B cell (primary cell): ENCODE measurements around the gene NFATC1.

Source experiments
- EZH2 ChIP-seq: IDR thresholded peaks from 2 replicates; pipeline ENCODE4 v1.6.1; 2012; ENCODE audit warnings: borderline replicate concordance, low read depth, mild to moderate bottlenecking, moderate library complexity, low read length; ENCODE audit not compliant: insufficient read depth, poor library complexity, severe bottlenecking
- TF ChIP-seq, protein P1 (sequence below): fragments of 200-600 bp; IDR thresholded peaks from one replicate; pipeline ENCODE4 v1.8.0; 2022; ENCODE audit warnings: antibody characterized with exemption, mild to moderate bottlenecking

DNA sequence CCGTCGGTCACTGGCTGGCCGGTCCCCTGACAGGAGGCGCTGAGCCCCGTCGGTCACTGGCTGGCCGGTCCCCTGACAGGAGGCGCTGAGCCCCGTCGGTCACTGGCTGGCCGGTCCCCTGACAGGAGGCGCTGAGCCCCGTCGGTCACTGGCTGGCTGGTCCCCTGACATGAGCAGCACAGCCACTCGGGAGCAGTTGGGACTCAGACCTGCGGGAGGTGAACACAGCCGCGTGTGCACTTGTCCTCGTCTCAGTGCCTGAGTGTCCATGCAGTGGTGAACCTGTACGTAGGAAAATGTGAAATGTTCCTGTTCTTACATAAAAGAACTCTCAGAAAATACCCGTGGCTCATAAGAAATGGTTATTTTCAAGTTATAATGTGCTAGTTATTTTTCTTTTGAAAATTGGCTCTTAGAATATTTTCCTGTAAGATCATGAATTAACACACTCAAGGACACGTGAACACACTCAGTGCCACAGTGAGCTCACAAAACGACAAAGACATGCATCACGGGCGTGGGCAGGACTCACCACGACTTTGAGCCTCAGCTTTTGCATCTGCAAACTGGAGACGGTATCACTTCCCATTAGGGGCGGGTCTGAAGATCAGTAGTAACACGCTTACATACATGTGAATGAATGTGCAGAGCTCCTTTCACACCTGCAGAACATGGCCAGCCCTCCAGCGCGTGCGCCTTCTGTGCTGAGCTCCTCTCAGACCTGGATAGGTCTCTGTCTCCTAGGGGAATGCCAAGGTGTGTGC, 21.1 kb upstream of the NFATC1 start:
- TF ChIP-seq, protein P1, sequence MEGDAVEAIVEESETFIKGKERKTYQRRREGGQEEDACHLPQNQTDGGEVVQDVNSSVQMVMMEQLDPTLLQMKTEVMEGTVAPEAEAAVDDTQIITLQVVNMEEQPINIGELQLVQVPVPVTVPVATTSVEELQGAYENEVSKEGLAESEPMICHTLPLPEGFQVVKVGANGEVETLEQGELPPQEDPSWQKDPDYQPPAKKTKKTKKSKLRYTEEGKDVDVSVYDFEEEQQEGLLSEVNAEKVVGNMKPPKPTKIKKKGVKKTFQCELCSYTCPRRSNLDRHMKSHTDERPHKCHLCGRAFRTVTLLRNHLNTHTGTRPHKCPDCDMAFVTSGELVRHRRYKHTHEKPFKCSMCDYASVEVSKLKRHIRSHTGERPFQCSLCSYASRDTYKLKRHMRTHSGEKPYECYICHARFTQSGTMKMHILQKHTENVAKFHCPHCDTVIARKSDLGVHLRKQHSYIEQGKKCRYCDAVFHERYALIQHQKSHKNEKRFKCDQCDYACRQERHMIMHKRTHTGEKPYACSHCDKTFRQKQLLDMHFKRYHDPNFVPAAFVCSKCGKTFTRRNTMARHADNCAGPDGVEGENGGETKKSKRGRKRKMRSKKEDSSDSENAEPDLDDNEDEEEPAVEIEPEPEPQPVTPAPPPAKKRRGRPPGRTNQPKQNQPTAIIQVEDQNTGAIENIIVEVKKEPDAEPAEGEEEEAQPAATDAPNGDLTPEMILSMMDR = no peak
- TF ChIP-seq EZH2 = no peak
